ENCODE results near the gene FOXD2.

Gene FOXD2

DNA sequence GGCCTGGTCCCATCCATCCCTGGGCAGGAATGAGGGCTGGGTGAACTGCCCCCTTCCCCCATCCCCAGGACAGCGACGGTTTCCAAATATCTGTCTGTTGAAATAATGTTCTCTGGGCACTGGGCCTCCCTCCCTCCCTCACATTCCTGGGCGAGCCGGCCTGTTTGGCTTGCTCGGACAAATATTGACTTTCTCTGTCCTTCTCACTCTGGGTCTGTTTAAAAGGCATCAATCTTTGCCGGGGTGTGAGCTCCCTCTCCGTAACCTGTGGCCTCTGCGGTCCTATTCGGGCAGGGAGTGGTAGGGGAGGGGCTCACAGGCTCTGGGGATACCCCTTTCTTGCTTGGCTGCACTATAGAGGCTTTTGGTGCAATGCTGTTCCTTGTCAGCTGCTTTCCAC is 40.2 kb downstream of the FOXD2 start:
- DNase-seq, result no peak
- no peak for TF ChIP-seq POLR2A (IDR thresholded peaks at IDR 0.05; ENCODE audit: low read length)
- no peak for TF ChIP-seq GATA1 (IDR thresholded peaks at IDR 0.05; ENCODE audit: low read depth, low read length)

DNA sequence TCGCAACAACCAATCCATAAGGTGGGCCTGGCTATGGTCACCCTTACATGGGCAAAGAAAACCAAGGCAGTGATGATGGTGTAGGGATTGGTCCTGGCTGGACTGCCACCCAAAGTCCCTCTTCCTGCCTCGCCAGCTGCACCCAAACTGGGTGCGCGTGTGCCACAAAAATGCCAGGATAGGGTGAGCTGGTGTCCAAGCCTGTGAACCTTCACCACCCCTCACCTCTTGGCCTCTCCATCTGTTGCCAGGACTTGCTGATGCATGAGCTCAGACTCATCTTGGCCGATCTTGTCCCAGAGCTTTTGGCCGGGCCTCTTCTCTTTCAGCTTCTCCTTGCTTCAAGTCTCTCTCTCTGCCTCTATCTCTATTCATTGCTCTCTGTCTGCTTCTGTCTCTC is 41.8 kb downstream of the FOXD2 start:
- no peak for DNase-seq
- TF ChIP-seq GATA1 (IDR thresholded peaks at IDR 0.05; ENCODE audit: low read depth, low read length) (no peak), POLR2A (IDR thresholded peaks at IDR 0.05; ENCODE audit: low read length) (no peak)

DNA sequence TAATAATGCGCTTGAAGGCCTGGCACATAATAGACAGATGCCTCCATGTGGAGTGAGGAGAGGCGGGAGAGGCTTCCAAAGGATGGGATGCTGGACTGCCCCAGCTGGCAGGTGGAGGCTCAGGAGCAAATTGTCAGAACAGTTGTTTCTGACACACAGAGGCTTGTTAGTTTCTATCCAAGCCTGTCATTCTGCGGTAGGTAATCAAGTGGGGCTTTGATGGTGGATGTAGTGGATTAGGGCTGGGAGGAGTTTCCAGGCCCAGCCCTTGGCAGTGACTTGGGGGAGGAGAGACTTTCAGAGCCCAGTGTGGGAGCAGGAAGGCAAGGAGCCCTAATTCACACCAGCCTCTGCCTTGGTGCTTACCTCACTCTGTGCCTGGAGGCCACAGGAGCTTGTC is 44.1 kb downstream of the FOXD2 start:
- no peak for TF ChIP-seq POLR2A (IDR thresholded peaks at IDR 0.05; ENCODE audit: low read length)
- TF ChIP-seq GATA1 (IDR thresholded peaks at IDR 0.05; ENCODE audit: low read depth, low read length), result no peak

DNA sequence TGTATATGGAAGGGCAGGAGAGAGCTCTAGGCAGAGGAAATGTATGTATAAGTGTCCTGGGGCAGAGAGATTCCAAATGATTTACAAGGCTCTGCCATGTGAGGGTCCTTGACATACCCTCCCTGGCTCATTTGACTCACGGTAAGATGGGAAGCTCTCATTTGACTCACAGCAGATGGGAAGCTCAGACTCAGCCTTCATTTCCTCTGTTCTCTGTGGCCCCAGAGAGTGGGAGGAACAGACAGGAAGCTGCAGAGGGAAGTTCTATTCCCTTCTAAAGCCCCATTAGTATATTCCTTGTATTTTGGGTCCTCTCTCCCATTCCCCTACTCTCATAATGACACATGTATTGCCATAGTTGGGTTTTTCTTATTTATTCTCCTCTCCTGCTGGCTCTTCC is 44.9 kb downstream of the FOXD2 start:
- no peak for TF ChIP-seq GATA1 (IDR thresholded peaks at IDR 0.05; ENCODE audit: low read depth, low read length)
- TF ChIP-seq POLR2A (IDR thresholded peaks at IDR 0.05; ENCODE audit: low read length), result no peak
- no peak for DNase-seq

More for the DNA sequence above, 44.1 kb downstream of the FOXD2 start:
- DNase-seq, result no peak

DNA sequence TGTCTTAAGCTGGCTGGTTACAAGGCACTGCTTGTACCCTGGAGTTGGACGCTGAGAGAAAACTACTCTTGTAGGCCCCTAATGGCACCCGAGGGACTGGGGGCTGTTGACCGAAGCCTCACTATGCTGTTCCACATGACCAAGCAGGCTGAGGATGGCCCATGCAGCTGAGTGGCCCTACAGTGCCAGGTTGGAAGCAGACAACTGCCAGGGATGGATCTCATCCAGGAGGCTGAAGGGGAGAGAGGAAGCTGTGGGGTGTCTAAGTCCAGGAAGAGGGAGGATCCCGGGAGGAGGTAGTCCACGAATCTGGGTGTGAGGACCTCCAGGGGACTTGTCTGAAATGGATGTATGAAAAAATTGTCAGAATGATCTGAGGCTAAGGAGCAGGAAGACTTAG is 45.8 kb downstream of the FOXD2 start:
- TF ChIP-seq GATA1 (IDR thresholded peaks at IDR 0.05; ENCODE audit: low read depth, low read length), result no peak
- DNase-seq, result no peak

DNA sequence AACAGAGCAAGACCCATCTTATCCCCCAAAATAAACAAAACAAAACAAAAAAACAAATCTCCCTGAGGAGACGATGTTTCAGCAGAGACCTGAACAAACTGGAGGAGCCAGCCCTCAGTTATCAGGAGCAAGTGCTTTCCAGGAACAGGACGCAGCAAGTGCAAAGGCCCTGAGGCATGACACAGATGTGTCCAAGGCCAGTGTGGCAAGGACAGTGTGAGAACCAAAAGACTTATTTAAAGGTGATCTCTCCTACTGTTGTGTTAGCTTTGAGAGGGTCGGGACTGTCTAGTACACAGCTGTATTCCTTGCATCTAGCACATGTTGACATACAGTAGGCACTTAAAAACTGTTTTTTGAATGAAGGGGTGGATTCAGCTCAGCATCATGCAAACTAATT is 48.0 kb downstream of the FOXD2 start:
- DNase-seq, result no peak
- TF ChIP-seq POLR2A (IDR thresholded peaks at IDR 0.05; ENCODE audit: low read length) (no peak), GATA1 (IDR thresholded peaks at IDR 0.05; ENCODE audit: low read depth, low read length) (no peak)

DNA sequence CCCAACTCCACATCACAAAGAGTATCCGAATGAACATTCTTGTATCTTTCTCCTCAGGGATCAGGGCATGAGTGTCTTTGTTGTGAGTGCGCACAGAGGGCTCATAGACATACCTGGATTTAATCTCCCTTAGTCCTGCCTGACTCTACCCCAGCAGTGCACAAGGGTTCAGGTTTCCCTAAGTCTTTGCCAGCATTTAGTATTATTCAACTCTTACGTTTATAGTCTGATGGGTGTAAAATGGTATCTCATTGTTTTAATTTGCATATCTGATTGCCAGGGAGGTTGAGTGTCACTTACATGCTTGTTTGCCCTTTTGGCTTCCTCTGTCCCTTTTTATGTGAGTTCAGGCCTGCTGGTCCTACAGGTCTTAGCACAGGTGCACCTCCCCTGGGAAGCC is 49.5 kb downstream of the FOXD2 start:
- TF ChIP-seq POLR2A (IDR thresholded peaks at IDR 0.05; ENCODE audit: low read length), result no peak
- no peak for TF ChIP-seq GATA1 (IDR thresholded peaks at IDR 0.05; ENCODE audit: low read depth, low read length)
- DNase-seq, result no peak

DNA sequence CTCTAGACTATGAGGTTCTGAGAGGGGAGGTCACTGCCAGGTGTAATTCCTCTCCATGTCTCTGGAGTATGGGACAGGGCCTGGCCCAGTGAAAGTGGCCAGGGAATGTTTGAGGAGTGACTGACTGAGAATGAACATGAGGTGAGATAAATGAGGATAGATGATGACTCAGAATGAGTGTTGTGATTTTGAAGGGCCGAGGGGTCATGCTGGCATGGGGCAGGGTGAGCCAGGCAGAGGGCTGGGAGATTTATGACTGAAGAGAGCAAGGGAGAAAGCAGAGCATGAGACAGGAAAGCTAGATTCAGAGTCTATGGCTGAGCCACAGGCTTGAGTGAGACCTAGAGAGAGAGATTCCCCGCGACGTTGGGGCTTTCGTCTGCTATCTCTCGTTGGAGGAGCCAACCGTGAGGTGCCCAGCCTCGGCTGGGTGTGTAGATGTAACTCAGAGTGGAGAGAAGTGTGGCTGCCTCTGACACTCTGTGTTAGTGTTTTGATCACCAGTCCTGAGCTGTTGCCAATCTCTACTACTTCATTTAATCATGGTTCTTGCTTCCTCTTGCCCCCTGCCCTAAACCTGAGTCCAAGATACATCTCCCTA is 50.1 kb downstream of the FOXD2 start:
- DNase-seq, result no peak
- no peak for TF ChIP-seq POLR2A (IDR thresholded peaks at IDR 0.05; ENCODE audit: low read length)
- no peak for TF ChIP-seq GATA1 (IDR thresholded peaks at IDR 0.05; ENCODE audit: low read depth, low read length)
